MM.1S (cell line): ENCODE measurements around the gene COBL.

Source experiments
- DNase-seq: peaks from one replicate; pipeline ENCODE4 v3.0.0-alpha.2; 2015
- H2AFZ ChIP-seq: fragments of 300-600 bp; sonication (generic); 2 replicates; pipeline ENCODE4 v1.6.0; 2016; ENCODE audit warnings: antibody characterized with exemption, low read length
- H3F3A ChIP-seq: fragments of 300-600 bp; sonication (generic); 2 replicates; pipeline ENCODE4 v1.6.1; 2016; ENCODE audit warnings: mild to moderate bottlenecking, antibody characterized with exemption, low read length, moderate library complexity, mixed read lengths; ENCODE audit not compliant: insufficient read depth
- H3K27ac ChIP-seq: fragments of 300-600 bp; sonication (generic); 2 replicates; pipeline ENCODE4 v1.5.1; 2016; ENCODE audit warnings: mild to moderate bottlenecking, low read length
- H3K27me3 ChIP-seq: fragments of 300-600 bp; sonication (generic); replicated peaks from 2 replicates; pipeline ENCODE4 v1.6.0; 2016; ENCODE audit warnings: low read length; ENCODE audit not compliant: insufficient read depth
- H3K36me3 ChIP-seq: fragments of 300-600 bp; sonication (generic); replicated peaks from 2 replicates; pipeline ENCODE4 v1.6.1; 2016; ENCODE audit warnings: mild to moderate bottlenecking, low read length, mixed read lengths; ENCODE audit not compliant: insufficient read depth
- H3K4me1 ChIP-seq: fragments of 300-600 bp; sonication (generic); 2 replicates; pipeline ENCODE4 v1.6.1; 2016; ENCODE audit warnings: low read length, mixed read lengths
- H3K4me2 ChIP-seq: fragments of 300-600 bp; sonication (generic); 2 replicates; pipeline ENCODE4 v1.6.0; 2016; ENCODE audit warnings: low read depth, low read length
- H3K4me3 ChIP-seq: fragments of 300-600 bp; sonication (generic); 2 replicates; pipeline ENCODE4 v1.5.1; 2016; ENCODE audit warnings: low read length, mixed read lengths
- H3K79me2 ChIP-seq: fragments of 300-600 bp; sonication (generic); 2 replicates; pipeline ENCODE4 v1.6.1; 2016; ENCODE audit warnings: mixed run types, low read length, mixed read lengths
- H3K9ac ChIP-seq: fragments of 300-600 bp; sonication (generic); 2 replicates; pipeline ENCODE4 v1.6.1; 2016; ENCODE audit warnings: low read length, mixed read lengths
- H3K9me2 ChIP-seq: fragments of 300-600 bp; sonication (generic); replicated peaks from 2 replicates; pipeline ENCODE4 v1.6.1; 2016; ENCODE audit warnings: mild to moderate bottlenecking, low read length, mixed read lengths; ENCODE audit not compliant: insufficient read depth
- H3K9me3 ChIP-seq: fragments of 300-600 bp; sonication (generic); replicated peaks from 2 replicates; pipeline ENCODE4 v1.6.1; 2016; ENCODE audit warnings: mild to moderate bottlenecking, low read length, mixed read lengths; ENCODE audit not compliant: insufficient read depth
- H4K20me1 ChIP-seq: fragments of 300-600 bp; sonication (generic); 2 replicates; pipeline ENCODE4 v1.6.1; 2016; ENCODE audit warnings: mild to moderate bottlenecking, low read length, moderate library complexity, mixed read lengths; ENCODE audit not compliant: insufficient read depth
- CTCF ChIP-seq: fragments of 300-600 bp; sonication (generic); IDR thresholded peaks from 2 replicates; pipeline ENCODE4 v1.5.1; 2016; ENCODE audit warnings: antibody characterized with exemption, low read length, mixed read lengths
- EZH2 ChIP-seq: fragments of 300-600 bp; sonication (generic); optimal IDR thresholded peaks from 2 replicates; pipeline ENCODE3; 2017; ENCODE audit warnings: low read depth, mild to moderate bottlenecking, antibody characterized with exemption, low read length, mixed read lengths
- EZH2phosphoT487 ChIP-seq: fragments of 300-600 bp; sonication (generic); IDR thresholded peaks from 2 replicates; pipeline ENCODE4 v1.6.1; 2018; ENCODE audit warnings: antibody characterized with exemption, low read length

The COBL gene

GRCh38 chr7:51259766-51260165 lies 56.8 kb downstream of the COBL start:
- Histone ChIP-seq H4K20me1 (no peaks in the 10 kb centered on the region), H3K79me2 (no peaks in the 10 kb centered on the region), H3K9me3 (no peaks in the 10 kb centered on the region), H3K4me3 (no peak overlapping the region), H3K4me2 (no peak overlapping the region), H3K27ac (no peak overlapping the region), H3K36me3 (no peaks in the 10 kb centered on the region), H3K27me3 (no peaks in the 10 kb centered on the region), H3K9ac (no peak overlapping the region), H3K4me1 (peaks cover 8% of the 10 kb centered on the region), H3K9me2 (no peaks in the 10 kb centered on the region), H2AFZ (no peak overlapping the region), H3F3A (no peaks in the 10 kb centered on the region)
- TF ChIP-seq EZH2phosphoT487, result no peak
- TF ChIP-seq CTCF, result no peak
- TF ChIP-seq EZH2, result no peak
- DNase-seq, result no peak

GRCh38 chr7:51256916-51257315 lies 59.7 kb downstream of the COBL start:
- no peaks in the 10 kb centered on the region for H3K27me3 ChIP-seq
- H3K4me3 ChIP-seq, result no peak overlapping the region
- no peaks in the 10 kb centered on the region for H3K79me2 ChIP-seq
- H3K4me1 ChIP-seq, result no peaks in the 10 kb centered on the region
- no peaks in the 10 kb centered on the region for H3K36me3 ChIP-seq
- no peaks in the 10 kb centered on the region for H3K9me3 ChIP-seq
- no peak for TF ChIP-seq EZH2phosphoT487
- H3F3A ChIP-seq, result no peaks in the 10 kb centered on the region
- no peak for DNase-seq
- no peaks in the 10 kb centered on the region for H4K20me1 ChIP-seq
- no peaks in the 10 kb centered on the region for H3K9me2 ChIP-seq
- no peak overlapping the region for H2AFZ ChIP-seq
- H3K4me2 ChIP-seq, result no peak overlapping the region
- no peak overlapping the region for H3K27ac ChIP-seq
- H3K9ac ChIP-seq, result no peak overlapping the region

- Histone ChIP-seq H3K36me3 (no peaks in the 10 kb centered on the region), H3K9me2 (no peaks in the 10 kb centered on the region), H3K79me2 (no peaks in the 10 kb centered on the region), H3K27me3 (no peaks in the 10 kb centered on the region), H4K20me1 (no peaks in the 10 kb centered on the region), H3F3A (no peaks in the 10 kb centered on the region), H3K4me2 (no peak overlapping the region), H3K9me3 (no peaks in the 10 kb centered on the region), H3K4me3 (no peak overlapping the region), H3K4me1 (no peaks in the 10 kb centered on the region), H2AFZ (no peak overlapping the region), H3K27ac (no peak overlapping the region), H3K9ac (no peak overlapping the region)
- no peak for DNase-seq
- TF ChIP-seq EZH2 (no peak), EZH2phosphoT487 (no peak)
These were observed 60.3 kb downstream of the COBL start for GRCh38 chr7:51256209-51256781.

GRCh38 chr7:51255536-51256208 lies 60.9 kb downstream of the COBL start:
- no peaks in the 10 kb centered on the region for H3K79me2 ChIP-seq
- no peaks in the 10 kb centered on the region for H3K36me3 ChIP-seq
- H3K9me2 ChIP-seq, result no peaks in the 10 kb centered on the region
- no peak overlapping the region for H3K9ac ChIP-seq
- no peak overlapping the region for H3K4me2 ChIP-seq
- H4K20me1 ChIP-seq, result no peaks in the 10 kb centered on the region
- H3K27me3 ChIP-seq, result no peaks in the 10 kb centered on the region
- no peaks in the 10 kb centered on the region for H3K4me1 ChIP-seq
- no peaks in the 10 kb centered on the region for H3K9me3 ChIP-seq
- DNase-seq, result no peak
- H3F3A ChIP-seq, result no peaks in the 10 kb centered on the region
- H2AFZ ChIP-seq, result no peak overlapping the region
- TF ChIP-seq EZH2phosphoT487 (no peak), EZH2 (no peak), CTCF (no peak)
- H3K27ac ChIP-seq, result no peak overlapping the region
- no peak overlapping the region for H3K4me3 ChIP-seq
